A549 (cell line): ENCODE measurements around the gene TXNL4B. TPM values are rescaled to one million over a fixed set of nuclear protein-coding genes. Genes with fewer than 3 reads are reported as not detected.

ENCODE experiments used
- ATAC-seq, 2 experiments: fragments of 200-7000 bp in 1 of 2; fragments of >200 bp in 1 of 2; cut with Nextera tagmentation in 1 of 2; cut with Tn5 transposase in 1 of 2; 3 replicates each; pipeline versions ENCODE4 v1.8.0 to v1.9.1; 2018 to 2020; ENCODE audit warnings: mild to moderate bottlenecking in 1 of 2, moderate library complexity in 1 of 2
- CTCF ChIA-PET: fragments of 300-600 bp; sonication (Branson Sonifier 250); formaldehyde crosslinking; extraction: SDS; loops from one replicate; lab custom pipeline; 2021; ENCODE audit warnings: antibody characterized with exemption, inconsistent platforms; lab: Yijun Ruan, JAX
- POLR2A ChIA-PET: fragments of 350-600 bp; formaldehyde crosslinking; extraction: SDS; loops from one replicate; lab custom pipeline; 2021; ENCODE audit warnings: antibody characterized with exemption, inconsistent platforms; lab: Yijun Ruan, JAX
- DNase-seq, 2 experiments: peaks; one replicate each; pipeline versions ENCODE4 v3.0.0 to v3.0.0-alpha.2; 2011 to 2016; ENCODE audit warnings: low read depth in 1 of 2, low spot score in 1 of 2
- FAIRE-seq: peaks from 2 replicates; lab custom pipeline; 2011; peaks lifted over from hg19 to GRCh38; lab: Jason Lieb, UNC
- H3K27ac ChIP-seq, 2 experiments: fragments of >200 bp; sonication (Bioruptor Twin); formaldehyde crosslinking; 3 replicates each; pipeline ENCODE4 v1.5.1; 2016 to 2017
- H3K4me1 ChIP-seq: fragments of >200 bp; sonication (Bioruptor Twin); formaldehyde crosslinking; 3 replicates; pipeline ENCODE4 v1.6.1; 2016
- H3K4me2 ChIP-seq: fragments of >200 bp; sonication (Bioruptor Twin); formaldehyde crosslinking; 3 replicates; pipeline ENCODE4 v1.6.1; 2016
- H3K4me3 ChIP-seq: fragments of >200 bp; sonication (Bioruptor Twin); formaldehyde crosslinking; 3 replicates; pipeline ENCODE4 v1.5.1; 2016
- H3K9me3 ChIP-seq: fragments of >200 bp; sonication (Bioruptor Twin); formaldehyde crosslinking; 3 replicates; pipeline ENCODE4 v1.6.1; 2016
- CEBPB ChIP-seq, 2 experiments: fragments of >200 bp in 1 of 2; sonication (Bioruptor Twin) in 1 of 2; formaldehyde crosslinking in 1 of 2; IDR thresholded peaks; 2 replicates each; pipeline ENCODE4 v1.6.1; 2012 to 2016
- CHD4 ChIP-seq: fragments of 200-600 bp; sonication (generic); IDR thresholded peaks from 2 replicates; pipeline ENCODE4 v1.6.1; 2016; ENCODE audit warnings: antibody characterized with exemption, mild to moderate bottlenecking, borderline replicate concordance
- EHMT2 ChIP-seq: fragments of 200-600 bp; sonication (generic); IDR thresholded peaks from 2 replicates; pipeline ENCODE4 v1.6.1; 2016; ENCODE audit warnings: antibody characterized with exemption, low read depth, mild to moderate bottlenecking, moderate library complexity
- GATA3 ChIP-seq: IDR thresholded peaks from 2 replicates; pipeline ENCODE4 v1.6.1; 2012; ENCODE audit warnings: borderline replicate concordance
- HEYL ChIP-seq: fragments of 250-450 bp; sonication (Bioruptor Pico); IDR thresholded peaks from 2 replicates; pipeline ENCODE4 v1.8.0; 2021; ENCODE audit warnings: mild to moderate bottlenecking, moderate library complexity
- HOXA7 ChIP-seq: fragments of 250-450 bp; sonication (Bioruptor Pico); IDR thresholded peaks from 2 replicates; pipeline ENCODE4 v1.5.0; 2020; ENCODE audit warnings: mild to moderate bottlenecking, moderate library complexity
- HOXB13 ChIP-seq: fragments of 250-450 bp; sonication (Bioruptor Pico); IDR thresholded peaks from 2 replicates; pipeline ENCODE4 v1.5.0; 2020; ENCODE audit warnings: low read depth, mild to moderate bottlenecking, moderate library complexity
- KDM1A ChIP-seq: fragments of 200-600 bp; sonication (generic); IDR thresholded peaks from 2 replicates; pipeline ENCODE4 v1.6.1; 2016; ENCODE audit warnings: low read depth, mild to moderate bottlenecking
- KDM5A ChIP-seq: fragments of 200-600 bp; sonication (generic); IDR thresholded peaks from 2 replicates; pipeline ENCODE4 v1.6.1; 2016; ENCODE audit warnings: antibody characterized with exemption, mild to moderate bottlenecking
- MAFK ChIP-seq: fragments of 450-650 bp; IDR thresholded peaks from 2 replicates; pipeline ENCODE4 v1.6.1; 2014; ENCODE audit not compliant: partially characterized antibody
- MAX ChIP-seq: IDR thresholded peaks from 2 replicates; pipeline ENCODE4 v1.6.1; 2012
- MAZ ChIP-seq: fragments of 150-350 bp; IDR thresholded peaks from 2 replicates; pipeline ENCODE4 v1.6.1; 2014; ENCODE audit warnings: antibody characterized with exemption, low read depth, low read length, borderline replicate concordance
- MYC ChIP-seq: IDR thresholded peaks from 2 replicates; pipeline ENCODE4 v1.6.1; 2012; ENCODE audit warnings: mild to moderate bottlenecking, inconsistent platforms, low read length, improper control_type of control experiment, borderline replicate concordance
- NFE2L2 ChIP-seq: fragments of 150-350 bp; conservative IDR thresholded peaks from 2 replicates; pipeline ENCODE4 v1.6.1; 2014; ENCODE audit warnings: low read length
- NPAS2 ChIP-seq: fragments of 250-450 bp; sonication (Bioruptor Pico); IDR thresholded peaks from 2 replicates; pipeline ENCODE4 v1.8.0; 2022; ENCODE audit warnings: mild to moderate bottlenecking, moderate library complexity, borderline replicate concordance
- PBX3 ChIP-seq: IDR thresholded peaks from 2 replicates; pipeline ENCODE4 v1.6.1; 2012
- RAD21 ChIP-seq, 2 experiments: fragments of >200 bp in 1 of 2; sonication (Bioruptor Twin) in 1 of 2; formaldehyde crosslinking in 1 of 2; IDR thresholded peaks in 1 of 2; conservative IDR thresholded peaks in 1 of 2; 2 replicates in 1 of 2; 3 replicates in 1 of 2; pipeline ENCODE4 v1.6.1; 2012 to 2018; ENCODE audit warnings: inconsistent platforms in 1 of 2
- REST ChIP-seq: fragments of 200-600 bp; sonication (generic); IDR thresholded peaks from 2 replicates; pipeline ENCODE4 v1.6.1; 2016; ENCODE audit warnings: antibody characterized with exemption, mild to moderate bottlenecking, moderate library complexity
- RNF2 ChIP-seq: fragments of 200-600 bp; sonication (generic); IDR thresholded peaks from 2 replicates; pipeline ENCODE4 v1.6.1; 2016; ENCODE audit warnings: low read depth, mild to moderate bottlenecking, antibody characterized with exemption, moderate library complexity, borderline replicate concordance
- SREBF2 ChIP-seq: fragments of 450-650 bp; IDR thresholded peaks from 2 replicates; pipeline ENCODE4 v1.6.1; 2014; ENCODE audit warnings: mild to moderate bottlenecking, moderate library complexity
- TP53 ChIP-seq: fragments of 250-450 bp; sonication (Bioruptor Pico); IDR thresholded peaks from 2 replicates; pipeline ENCODE4 v1.5.0; 2021; ENCODE audit warnings: mild to moderate bottlenecking, moderate library complexity
- WGBS: methylation state at CpG from one replicate; pipeline ENCODE4 v1.1.6; 2017; ENCODE audit errors: missing lambda C conversion rate; 5-methylcytosine and 5-hydroxymethylcytosine counted together
- polyA plus RNA-seq, 4 experiments: library from polyadenylated mRNA; depleted of rRNA in 3 of 4; stranded (reverse); fragments of >200 nt; fragmentation: RNase III in 1 of 4; extraction: RNeasy Plus Mini Kit Qiagen cat#74134 plus additional on column Dnase treatment in 1 of 4; gene quantifications; 2 replicates in 3 of 4; 3 replicates in 1 of 4; pipeline ENCODE4 v1.2.3, GENCODE V29; 2011 to 2017
- TF ChIP-seq, protein P1 (sequence below): fragments of 250-450 bp; sonication (Bioruptor Pico); IDR thresholded peaks from 2 replicates; pipeline ENCODE4 v1.5.0; 2020; ENCODE audit warnings: low read depth, mild to moderate bottlenecking, moderate library complexity
- TF ChIP-seq, protein P2 (sequence below): IDR thresholded peaks from 2 replicates; pipeline ENCODE4 v1.6.1; 2012; ENCODE audit warnings: low read depth, borderline replicate concordance
- TF ChIP-seq, protein P3 (sequence below): fragments of 250-450 bp; sonication (Bioruptor Pico); IDR thresholded peaks from 2 replicates; pipeline ENCODE4 v1.5.0; 2021; ENCODE audit warnings: mild to moderate bottlenecking, moderate library complexity, borderline replicate concordance

Gene TXNL4B
- polyA plus RNA-seq, 2 of the 4 experiments (the other 2 are of a cell fraction) = 16.4 to 32.7 TPM

GRCh38 chr16:72044825-72045359, 48.5 kb downstream of the TXNL4B start:
- Histone ChIP-seq H3K4me1 (no peaks in the 10 kb centered on the region), H3K4me3 (no peak overlapping the region), H3K9me3 (no peaks in the 10 kb centered on the region; the same call in 2 of the 3 replicates), H3K27ac (no peak overlapping the region), H3K4me2 (no peak overlapping the region)
- ChIA-PET CTCF (interaction anchor here (0.6 kb wide), 1 partner anchor 288 kb away, joined by 5 read pairs; no protein-coding TSS in a partner anchor), POLR2A (no interaction called here)
- no peak for DNase-seq
- no peak for FAIRE-seq
- WGBS = 32% methylated on average over 2 of the region's 2 CpGs
- TF ChIP-seq NPAS2 (CRISPR knock-in tag) (no peak), REST (no peak), TP53 (CRISPR knock-in tag) (no peak), RNF2 (no peak), HOXB13 (no peak), MAX (no peak), HOXA7 (no peak), CHD4 (no peak)
- TF ChIP-seq, protein P1, sequence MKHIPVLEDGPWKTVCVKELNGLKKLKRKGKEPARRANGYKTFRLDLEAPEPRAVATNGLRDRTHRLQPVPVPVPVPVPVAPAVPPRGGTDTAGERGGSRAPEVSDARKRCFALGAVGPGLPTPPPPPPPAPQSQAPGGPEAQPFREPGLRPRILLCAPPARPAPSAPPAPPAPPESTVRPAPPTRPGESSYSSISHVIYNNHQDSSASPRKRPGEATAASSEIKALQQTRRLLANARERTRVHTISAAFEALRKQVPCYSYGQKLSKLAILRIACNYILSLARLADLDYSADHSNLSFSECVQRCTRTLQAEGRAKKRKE = no peak
- no peak for ATAC-seq

DNA sequence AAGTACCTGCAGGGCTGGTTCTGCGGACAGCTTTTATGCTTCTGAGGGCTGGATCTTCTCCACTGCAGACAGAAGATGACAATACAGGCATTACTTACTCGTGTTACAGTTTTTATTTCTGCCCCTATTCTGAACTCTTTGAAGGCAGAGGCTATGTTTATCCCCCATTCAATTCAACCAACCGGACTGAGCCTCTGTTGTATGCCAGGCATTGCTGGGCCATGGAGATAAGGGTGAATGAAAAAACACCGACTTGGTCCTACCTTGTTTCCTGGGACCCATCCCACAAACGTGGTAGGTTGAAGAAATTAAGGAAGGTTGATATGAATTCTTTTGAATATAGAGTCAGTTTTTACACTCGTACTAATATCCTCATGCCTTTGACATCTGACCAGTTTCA, 49.1 kb downstream of the TXNL4B start:
- ATAC-seq (no peak), FAIRE-seq (no peak), DNase-seq (no peak)
- Histone ChIP-seq H3K4me2 (no peak overlapping the region), H3K9me3 (no peaks in the 10 kb centered on the region; the same call in 2 of the 3 replicates), H3K4me1 (no peaks in the 10 kb centered on the region), H3K4me3 (no peak overlapping the region), H3K27ac (no peak overlapping the region)
- TF ChIP-seq TP53 (CRISPR knock-in tag) (no peak), RNF2 (no peak), PBX3 (no peak), NFE2L2 (no peak), MAZ (no peak), HEYL (CRISPR knock-in tag) (no peak), SREBF2 (no peak), MAFK (no peak), CEBPB (IDR thresholded peaks at IDR 0.05) (no peak), RAD21 (conservative IDR thresholded peaks at IDR 0.05 in 1 of 2, IDR thresholded peaks at IDR 0.05 in 1 of 2) (no peak), GATA3 (no peak), KDM5A (no peak), KDM1A (no peak), EHMT2 (no peak), MYC (no peak)
- TF ChIP-seq, protein P2, sequence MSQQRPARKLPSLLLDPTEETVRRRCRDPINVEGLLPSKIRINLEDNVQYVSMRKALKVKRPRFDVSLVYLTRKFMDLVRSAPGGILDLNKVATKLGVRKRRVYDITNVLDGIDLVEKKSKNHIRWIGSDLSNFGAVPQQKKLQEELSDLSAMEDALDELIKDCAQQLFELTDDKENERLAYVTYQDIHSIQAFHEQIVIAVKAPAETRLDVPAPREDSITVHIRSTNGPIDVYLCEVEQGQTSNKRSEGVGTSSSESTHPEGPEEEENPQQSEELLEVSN = no peak
- TF ChIP-seq, protein P3, sequence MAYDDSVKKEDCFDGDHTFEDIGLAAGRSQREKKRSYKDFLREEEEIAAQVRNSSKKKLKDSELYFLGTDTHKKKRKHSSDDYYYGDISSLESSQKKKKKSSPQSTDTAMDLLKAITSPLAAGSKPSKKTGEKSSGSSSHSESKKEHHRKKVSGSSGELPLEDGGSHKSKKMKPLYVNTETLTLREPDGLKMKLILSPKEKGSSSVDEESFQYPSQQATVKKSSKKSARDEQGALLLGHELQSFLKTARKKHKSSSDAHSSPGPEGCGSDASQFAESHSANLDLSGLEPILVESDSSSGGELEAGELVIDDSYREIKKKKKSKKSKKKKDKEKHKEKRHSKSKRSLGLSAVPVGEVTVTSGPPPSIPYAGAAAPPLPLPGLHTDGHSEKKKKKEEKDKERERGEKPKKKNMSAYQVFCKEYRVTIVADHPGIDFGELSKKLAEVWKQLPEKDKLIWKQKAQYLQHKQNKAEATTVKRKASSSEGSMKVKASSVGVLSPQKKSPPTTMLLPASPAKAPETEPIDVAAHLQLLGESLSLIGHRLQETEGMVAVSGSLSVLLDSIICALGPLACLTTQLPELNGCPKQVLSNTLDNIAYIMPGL (CRISPR knock-in tag) = no peak
- ChIA-PET CTCF (no interaction called here), POLR2A (no interaction called here)
- 30% methylated on average over 6 of the region's 6 CpGs for WGBS
